Mammary epithelial cell (primary cell): ENCODE data around the gene PCDHGB5.
"Not testable (repeated sequence)": the region's sequence is repeated elsewhere in the genome, so short reads cannot be mapped to it uniquely, and the experiment has no call there.

ENCODE experiments used
- CTCF ChIP-seq, 2 donors: IDR thresholded peaks in 1 of 2; conservative IDR thresholded peaks in 1 of 2; 2 replicates each; pipeline ENCODE4 v1.5.1; 2011 to 2012; ENCODE audit warnings: inconsistent platforms in 2 of 2, low read length in 2 of 2, mild to moderate bottlenecking in 2 of 2, control low read depth in 1 of 2, low read depth in 1 of 2; ENCODE audit not compliant: insufficient read depth in 1 of 2; ENCODE audit errors: extremely low read depth in 1 of 2
- EZH2 ChIP-seq: IDR thresholded peaks from 2 replicates; pipeline ENCODE4 v1.6.1; 2012; ENCODE audit warnings: low read length, inconsistent platforms, borderline replicate concordance

GRCh38 chr5:141417494-141418172 lies 19.9 kb downstream of the PCDHGB5 start, which contains the start of gene PCDHGB7:
- peak; percentile 66 to 75 for TF ChIP-seq CTCF (conservative IDR thresholded peaks at IDR 0.05 in 1 of 2, IDR thresholded peaks at IDR 0.05 in 1 of 2; ENCODE audit: extremely low read depth in 1 of 2, insufficient read depth in 1 of 2, low read depth in 1 of 2, low read length in 2 of 2)
- not testable (repeated sequence) for TF ChIP-seq EZH2
